Measurements from ENCODE around the gene CPEB2.

GRCh38 chr4:14984448-14984847 is 17.8 kb upstream of the CPEB2 start:
- TF ChIP-seq, protein P1, sequence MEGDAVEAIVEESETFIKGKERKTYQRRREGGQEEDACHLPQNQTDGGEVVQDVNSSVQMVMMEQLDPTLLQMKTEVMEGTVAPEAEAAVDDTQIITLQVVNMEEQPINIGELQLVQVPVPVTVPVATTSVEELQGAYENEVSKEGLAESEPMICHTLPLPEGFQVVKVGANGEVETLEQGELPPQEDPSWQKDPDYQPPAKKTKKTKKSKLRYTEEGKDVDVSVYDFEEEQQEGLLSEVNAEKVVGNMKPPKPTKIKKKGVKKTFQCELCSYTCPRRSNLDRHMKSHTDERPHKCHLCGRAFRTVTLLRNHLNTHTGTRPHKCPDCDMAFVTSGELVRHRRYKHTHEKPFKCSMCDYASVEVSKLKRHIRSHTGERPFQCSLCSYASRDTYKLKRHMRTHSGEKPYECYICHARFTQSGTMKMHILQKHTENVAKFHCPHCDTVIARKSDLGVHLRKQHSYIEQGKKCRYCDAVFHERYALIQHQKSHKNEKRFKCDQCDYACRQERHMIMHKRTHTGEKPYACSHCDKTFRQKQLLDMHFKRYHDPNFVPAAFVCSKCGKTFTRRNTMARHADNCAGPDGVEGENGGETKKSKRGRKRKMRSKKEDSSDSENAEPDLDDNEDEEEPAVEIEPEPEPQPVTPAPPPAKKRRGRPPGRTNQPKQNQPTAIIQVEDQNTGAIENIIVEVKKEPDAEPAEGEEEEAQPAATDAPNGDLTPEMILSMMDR (IDR thresholded peaks at IDR 0.05; ENCODE audit: insufficient read depth, low read length, poor library complexity, severe bottlenecking): no peak
- no peak for TF ChIP-seq EZH2phosphoT487 (conservative IDR thresholded peaks at IDR 0.05; ENCODE audit: low read length)

All from SU-DHL-6 (cell line).